ENCODE measurements around the gene GPR150. TPM values are rescaled to one million over a fixed set of nuclear protein-coding genes. Genes with fewer than 3 reads are reported as not detected.

The GPR150 gene
- total and polyA plus RNA-seq, 12 donors: 0.01 to 0.15 (median 0.11) TPM; not detected in 8

DNA sequence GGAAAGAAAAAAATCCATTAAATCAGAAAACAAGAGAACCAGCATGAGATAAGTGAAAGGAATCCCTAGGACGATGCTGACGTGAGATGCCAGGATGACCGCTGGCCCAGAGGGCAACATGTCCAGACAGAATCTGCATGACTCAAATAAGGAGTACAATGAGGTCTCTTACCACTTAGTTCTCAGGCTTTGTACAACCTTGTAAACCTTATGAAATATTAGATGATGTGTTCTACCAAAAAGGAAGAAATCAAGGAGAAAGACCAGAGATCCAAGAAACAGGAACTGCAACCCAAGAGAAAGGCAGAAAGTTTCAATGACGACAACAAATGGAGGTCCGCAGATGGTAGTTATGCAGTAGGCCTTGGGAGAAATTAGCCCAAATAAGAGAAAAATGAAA is 2.8 kb upstream of the GPR150 start:
- H3K36me3 ChIP-seq: no peaks in the 10 kb centered on the region
- DNase-seq (no peak), ATAC-seq (no peak)
- H3K27me3 ChIP-seq: peaks cover 0 to 11% (median 0%) of the 10 kb centered on the region in 7 donors
- 85 to 94% methylated on average over 5 of the region's 5 CpGs for WGBS, 2 donors
- no peak overlapping the region for H3K27ac ChIP-seq
- H3K4me3 ChIP-seq: no peak overlapping the region
- intact Hi-C loops (cut with DNase I): no loop called here
- peaks cover 0 to 26% (median 20%) of the 10 kb centered on the region in 9 donors for H3K4me1 ChIP-seq
- peaks cover 0 to 17% (median 0%) of the 10 kb centered on the region in 11 donors for H3K9me3 ChIP-seq
- TF ChIP-seq, protein P1, sequence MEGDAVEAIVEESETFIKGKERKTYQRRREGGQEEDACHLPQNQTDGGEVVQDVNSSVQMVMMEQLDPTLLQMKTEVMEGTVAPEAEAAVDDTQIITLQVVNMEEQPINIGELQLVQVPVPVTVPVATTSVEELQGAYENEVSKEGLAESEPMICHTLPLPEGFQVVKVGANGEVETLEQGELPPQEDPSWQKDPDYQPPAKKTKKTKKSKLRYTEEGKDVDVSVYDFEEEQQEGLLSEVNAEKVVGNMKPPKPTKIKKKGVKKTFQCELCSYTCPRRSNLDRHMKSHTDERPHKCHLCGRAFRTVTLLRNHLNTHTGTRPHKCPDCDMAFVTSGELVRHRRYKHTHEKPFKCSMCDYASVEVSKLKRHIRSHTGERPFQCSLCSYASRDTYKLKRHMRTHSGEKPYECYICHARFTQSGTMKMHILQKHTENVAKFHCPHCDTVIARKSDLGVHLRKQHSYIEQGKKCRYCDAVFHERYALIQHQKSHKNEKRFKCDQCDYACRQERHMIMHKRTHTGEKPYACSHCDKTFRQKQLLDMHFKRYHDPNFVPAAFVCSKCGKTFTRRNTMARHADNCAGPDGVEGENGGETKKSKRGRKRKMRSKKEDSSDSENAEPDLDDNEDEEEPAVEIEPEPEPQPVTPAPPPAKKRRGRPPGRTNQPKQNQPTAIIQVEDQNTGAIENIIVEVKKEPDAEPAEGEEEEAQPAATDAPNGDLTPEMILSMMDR (IDR thresholded peaks at IDR 0.05): no peak

GRCh38 chr5:95619096-95619495 is 791 bp upstream of the GPR150 start:
- H3K9me3 ChIP-seq: peaks cover 0 to under 1% (median 0%) of the 10 kb centered on the region in 11 donors
- no peak for DNase-seq
- no peak for ATAC-seq
- intact Hi-C loops (cut with DNase I): no loop called here
- H3K4me1 ChIP-seq: peaks cover 0 to 35% (median 20%) of the 10 kb centered on the region in 9 donors
- H3K27ac ChIP-seq: no peak overlapping the region
- no peaks in the 10 kb centered on the region for H3K36me3 ChIP-seq
- H3K4me3 ChIP-seq: peak overlapping the region in 4 of 10 donors; percentile 59 to 68 (median 60)
- TF ChIP-seq, protein P1 (IDR thresholded peaks at IDR 0.05): no peak
- peaks cover 0 to 11% (median 0%) of the 10 kb centered on the region in 7 donors for H3K27me3 ChIP-seq
- WGBS, 2 donors: 77 to 85% methylated on average over 4 of the region's 4 CpGs

- H3K27ac ChIP-seq: no peak overlapping the region
- 13 to 14% methylated on average over 19 of the region's 19 CpGs for WGBS, 2 donors
- intact Hi-C loops (cut with DNase I): no loop called here
These were observed 315 bp upstream of the GPR150 start for GRCh38 chr5:95619514-95620029.

DNA sequence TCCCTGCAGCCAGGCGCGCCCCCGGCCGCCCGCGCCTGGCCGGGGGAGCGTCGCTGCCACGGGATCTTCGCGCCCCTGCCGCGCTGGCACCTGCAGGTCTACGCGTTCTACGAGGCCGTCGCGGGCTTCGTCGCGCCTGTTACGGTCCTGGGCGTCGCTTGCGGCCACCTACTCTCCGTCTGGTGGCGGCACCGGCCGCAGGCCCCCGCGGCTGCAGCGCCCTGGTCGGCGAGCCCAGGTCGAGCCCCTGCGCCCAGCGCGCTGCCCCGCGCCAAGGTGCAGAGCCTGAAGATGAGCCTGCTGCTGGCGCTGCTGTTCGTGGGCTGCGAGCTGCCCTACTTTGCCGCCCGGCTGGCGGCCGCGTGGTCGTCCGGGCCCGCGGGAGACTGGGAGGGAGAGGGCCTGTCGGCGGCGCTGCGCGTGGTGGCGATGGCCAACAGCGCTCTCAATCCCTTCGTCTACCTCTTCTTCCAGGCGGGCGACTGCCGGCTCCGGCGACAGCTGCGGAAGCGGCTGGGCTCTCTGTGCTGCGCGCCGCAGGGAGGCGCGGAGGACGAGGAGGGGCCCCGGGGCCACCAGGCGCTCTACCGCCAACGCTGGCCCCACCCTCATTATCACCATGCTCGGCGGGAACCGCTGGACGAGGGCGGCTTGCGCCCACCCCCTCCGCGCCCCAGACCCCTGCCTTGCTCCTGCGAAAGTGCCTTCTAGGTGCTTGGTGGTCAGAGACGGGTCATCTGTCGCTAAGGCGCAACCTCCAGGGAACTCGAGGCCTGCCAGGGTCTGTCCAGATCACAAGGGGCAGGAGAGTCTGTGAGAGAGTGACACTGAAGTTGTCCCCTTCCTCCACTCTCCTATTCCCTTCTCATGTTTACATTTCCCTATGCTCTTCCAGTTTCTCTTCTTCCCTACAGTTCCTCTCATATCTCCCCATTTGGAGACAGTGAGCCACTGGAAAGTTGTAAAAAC is 1.3 kb downstream of the GPR150 start:
- no peaks in the 10 kb centered on the region for H3K36me3 ChIP-seq
- H3K27me3 ChIP-seq: peaks cover 0 to 11% (median 0%) of the 10 kb centered on the region in 7 donors
- intact Hi-C loops (cut with DNase I): no loop called here
- TF ChIP-seq, protein P1 (IDR thresholded peaks at IDR 0.05): no peak
- DNase-seq (peak in 1 of 2 donors; percentile 44), ATAC-seq (peak; percentile 21 to 74 (median 52))
- peak overlapping the region in 1 of 10 donors; percentile 65 for H3K27ac ChIP-seq
- no peaks in the 10 kb centered on the region for H3K9me3 ChIP-seq
- H3K4me3 ChIP-seq: peak overlapping the region; percentile 28 to 68 (median 59)
- H3K4me1 ChIP-seq: peaks cover 0 to 35% (median 20%) of the 10 kb centered on the region in 9 donors
- 2 to 3% methylated on average over 82 to 92 of the region's 92 CpGs for WGBS, 2 donors

More at GRCh38 chr5:95619514-95620029, 315 bp upstream of the GPR150 start:
- Histone ChIP-seq H3K4me3 (peak overlapping the region; percentile 47 to 68 (median 59)), H3K9me3 (no peaks in the 10 kb centered on the region), H3K36me3 (no peaks in the 10 kb centered on the region), H3K27me3 (peaks cover 0 to 11% (median 0%) of the 10 kb centered on the region in 7 donors), H3K4me1 (peaks cover 0 to 35% (median 20%) of the 10 kb centered on the region in 9 donors)
- TF ChIP-seq, protein P1 (IDR thresholded peaks at IDR 0.05): no peak
- DNase-seq (no peak), ATAC-seq (peak in 5 of 8 donors; percentile 13 to 43 (median 22))
